Superior temporal gyrus (tissue), 1 donor: Measurements from ENCODE around the gene ITGB1BP2.
A peak's percentile ranks its signal among the peaks of the same experiment; 100 is the strongest.
"Not testable (repeated sequence)": the region's sequence is repeated elsewhere in the genome, so short reads cannot be mapped to it uniquely, and the experiment has no call there.

Experiments
- DNase-seq: peaks from one replicate; pipeline ENCODE4 v3.0.0-alpha.2; 2016; ENCODE audit errors: extremely low spot score

ITGB1BP2 gene

DNA sequence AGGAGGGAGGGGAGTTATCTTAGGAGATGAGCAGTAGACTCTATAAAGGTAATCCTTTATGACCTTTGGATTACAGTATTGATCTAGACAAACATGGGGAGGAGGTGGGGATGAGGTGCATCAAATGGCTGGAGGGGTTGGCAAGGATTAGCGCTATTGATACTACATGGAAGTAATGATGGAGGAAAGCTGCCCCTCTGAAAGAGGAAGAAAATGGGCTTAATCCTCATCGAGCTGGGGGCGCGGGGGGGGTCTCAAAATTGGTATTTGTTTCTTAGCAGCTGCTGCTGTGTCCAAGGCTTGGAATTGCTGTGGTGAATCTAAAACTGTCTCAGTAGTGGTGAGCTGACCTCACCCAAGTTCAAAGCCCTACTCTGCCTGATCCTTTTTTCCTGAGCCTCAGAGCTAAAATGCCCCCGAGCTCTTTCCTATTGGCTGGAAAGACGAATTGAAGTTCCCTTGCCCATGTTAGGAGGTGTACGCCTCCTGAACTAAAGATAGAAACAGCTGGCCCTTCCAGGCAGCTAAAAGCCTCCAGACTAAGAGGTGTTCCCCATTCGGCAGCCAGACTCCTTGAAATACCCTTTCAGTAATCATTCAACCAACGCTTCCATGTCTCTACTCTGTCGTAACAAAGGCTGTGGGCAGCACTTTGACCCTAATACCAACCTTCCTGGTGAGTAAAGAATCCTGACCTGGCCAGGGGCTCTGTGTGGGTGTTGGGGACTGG, at the start of gene ITGB1BP2:
TSS of gene ITGB1BP2 (plus strand) at position 556 of the 730 bp plus-strand sequence. CDS start at position 613, 57 bp downstream.
- DNase-seq, result no peak

DNA sequence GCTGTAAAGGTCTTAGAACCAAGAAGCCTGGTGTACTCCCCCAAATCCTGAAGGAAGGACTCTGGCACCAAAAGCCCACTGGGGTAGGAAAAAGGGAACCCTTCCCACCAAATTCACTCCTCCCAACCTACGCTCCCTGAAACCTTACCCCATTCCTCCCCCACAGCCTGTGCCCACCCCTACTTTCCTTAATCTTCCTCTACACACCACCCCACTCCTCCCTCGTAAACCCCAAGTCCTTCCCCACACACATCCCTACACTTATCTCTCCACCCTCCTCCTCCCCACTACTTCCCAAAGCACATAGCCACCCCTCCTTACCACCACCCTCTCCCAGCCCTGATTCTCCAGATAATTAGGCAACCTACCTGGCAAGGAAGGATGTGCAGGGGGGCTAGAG, 49.3 kb upstream of the ITGB1BP2 start:
- DNase-seq, result no peak

DNA sequence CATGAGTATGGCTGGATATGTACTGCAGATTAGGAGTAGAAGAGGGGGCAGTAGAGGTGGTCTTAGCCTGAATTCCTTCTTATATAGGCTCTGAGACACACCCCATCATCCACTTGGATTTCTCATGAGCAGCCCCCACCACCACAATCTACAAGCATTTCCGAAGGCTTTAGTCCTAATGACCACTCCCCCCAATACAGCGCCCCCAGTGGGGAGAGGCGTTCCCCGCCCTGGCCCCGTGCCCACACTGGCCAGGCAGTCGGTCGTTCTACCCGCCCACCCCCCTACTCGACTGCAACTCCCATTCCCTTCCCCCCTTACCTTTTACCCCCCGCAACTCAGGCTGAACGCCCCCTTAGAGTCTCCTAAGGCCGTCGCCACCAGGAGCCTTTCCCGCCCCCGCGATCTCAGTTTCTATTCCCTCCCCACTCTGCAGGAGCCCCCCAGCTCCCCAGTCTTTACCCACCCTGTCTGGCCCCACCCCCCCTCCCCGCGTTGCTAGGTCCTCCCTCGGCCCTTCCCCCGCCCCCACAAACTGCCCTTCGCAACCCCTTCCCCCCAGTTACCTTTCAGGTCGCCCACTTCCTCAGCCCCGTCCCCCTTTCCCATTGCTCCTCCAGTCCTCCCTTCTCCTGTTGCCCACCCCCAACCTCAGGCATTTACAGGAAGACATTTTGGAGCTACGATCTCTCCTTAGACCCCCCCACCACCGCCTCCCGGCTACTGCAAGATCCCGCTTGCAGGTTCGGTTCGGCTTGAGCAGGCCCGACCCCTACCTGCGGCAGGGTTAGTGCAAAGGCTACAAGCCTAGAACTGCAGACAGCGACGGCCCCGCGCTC, 48.1 kb upstream of the ITGB1BP2 start:
- DNase-seq, result peak; percentile 13

DNA sequence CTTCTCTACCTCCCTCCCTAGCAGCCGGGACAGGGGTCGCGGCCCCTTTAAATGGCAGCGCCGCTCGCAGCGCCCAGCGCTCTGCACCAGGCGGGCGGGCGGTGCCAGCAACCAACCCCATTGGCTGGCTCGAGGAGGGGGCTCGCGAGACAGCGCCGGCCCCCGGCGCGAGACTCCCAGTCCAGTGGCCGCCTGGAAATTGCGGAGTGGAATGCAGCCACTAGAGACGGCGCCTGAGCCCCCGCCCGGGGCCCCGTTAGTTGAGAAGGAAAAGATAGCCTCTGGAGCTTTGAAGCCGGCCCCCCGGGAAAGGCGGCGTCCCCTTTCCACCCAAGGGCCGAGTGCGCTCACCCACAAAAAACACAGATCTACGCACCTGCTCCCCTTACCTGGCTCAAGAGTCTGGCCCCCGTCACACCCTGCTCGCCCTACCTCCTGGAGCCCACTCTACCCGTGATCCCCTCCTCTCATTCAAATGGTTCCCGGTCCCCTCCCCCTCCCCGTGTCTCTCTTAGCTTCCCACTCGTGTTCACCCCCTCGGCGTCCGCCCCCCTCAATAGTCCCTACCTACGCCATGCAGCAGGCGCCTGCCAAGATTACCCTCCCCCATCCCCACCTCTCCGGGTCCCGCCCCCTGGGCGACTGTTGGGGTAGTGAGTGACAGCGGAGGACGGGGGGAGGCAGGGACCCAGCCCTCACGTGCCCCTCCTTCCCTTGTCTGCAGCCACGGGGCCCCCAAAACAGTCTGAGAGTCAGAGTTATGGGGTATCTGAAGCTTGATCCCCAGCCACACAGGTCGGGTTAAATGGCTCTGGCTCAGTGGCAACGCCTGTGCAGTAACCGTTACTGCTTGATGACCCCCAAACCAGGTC, 47.2 kb upstream of the ITGB1BP2 start, which contains the start of gene ZMYM3:
TSS of gene ZMYM3 (minus strand) at position 49 of the 872 bp plus-strand sequence. CDS start 885 bp downstream, outside the sequence.
- peak; percentile 77 for DNase-seq

DNA sequence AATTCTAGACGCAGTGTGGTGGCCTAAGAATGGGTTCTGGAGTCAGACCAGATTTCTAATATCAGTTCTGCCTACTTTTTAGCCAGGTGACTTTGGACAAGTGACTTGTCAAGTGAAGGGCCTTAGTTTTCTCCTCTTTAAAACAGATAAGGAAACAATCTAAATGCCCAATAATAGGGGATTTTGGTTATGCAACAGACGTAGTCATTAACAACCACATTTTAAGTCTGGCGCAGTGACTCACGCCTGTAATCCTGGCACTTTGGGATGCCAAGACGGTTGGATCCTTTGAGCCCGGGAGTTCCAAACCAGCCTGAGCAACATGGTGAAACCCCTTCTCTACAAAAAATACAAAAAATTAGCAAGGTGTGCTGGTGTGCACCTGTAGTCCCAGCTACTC, 45.5 kb upstream of the ITGB1BP2 start:
- no peak for DNase-seq

DNA sequence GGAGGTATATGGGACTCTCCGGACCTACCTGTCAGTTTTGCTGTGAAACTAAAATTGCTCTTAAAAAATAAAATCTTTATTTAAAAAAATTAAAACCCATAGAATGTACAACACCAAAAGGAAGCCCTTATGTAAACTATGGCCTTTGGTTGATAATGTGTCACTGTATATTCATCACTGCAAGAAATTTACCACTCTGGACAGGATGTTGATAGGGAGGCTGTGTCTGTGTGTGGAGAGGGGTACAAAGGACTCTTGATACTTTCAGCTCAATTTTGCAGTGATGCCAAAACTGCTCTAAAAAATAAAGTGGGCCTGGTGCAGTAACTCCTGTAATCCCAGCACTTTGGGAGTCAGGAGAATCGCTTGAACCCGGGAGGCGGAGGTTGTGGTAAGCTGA, 44.7 kb upstream of the ITGB1BP2 start:
- DNase-seq, result no peak

DNA sequence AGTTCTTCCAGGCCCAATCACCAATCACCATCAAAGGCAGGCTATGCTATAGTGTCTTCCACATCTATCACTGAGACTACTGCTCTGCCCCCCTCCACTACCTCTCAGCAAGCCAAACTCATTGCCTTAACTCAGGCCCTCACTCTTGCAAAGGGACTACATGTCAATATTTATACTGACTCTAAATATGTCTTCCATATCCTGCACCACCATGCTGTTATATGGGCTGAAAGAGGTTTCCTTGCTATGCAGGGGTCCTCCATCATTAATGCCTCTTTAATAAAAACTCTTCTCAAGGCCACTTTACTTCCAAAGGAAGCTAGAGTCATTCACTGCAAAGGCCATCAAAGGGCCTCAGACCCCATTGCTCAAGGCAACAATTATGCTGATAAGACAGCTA, 32.9 kb upstream of the ITGB1BP2 start:
- DNase-seq, result not testable (repeated sequence)

DNA sequence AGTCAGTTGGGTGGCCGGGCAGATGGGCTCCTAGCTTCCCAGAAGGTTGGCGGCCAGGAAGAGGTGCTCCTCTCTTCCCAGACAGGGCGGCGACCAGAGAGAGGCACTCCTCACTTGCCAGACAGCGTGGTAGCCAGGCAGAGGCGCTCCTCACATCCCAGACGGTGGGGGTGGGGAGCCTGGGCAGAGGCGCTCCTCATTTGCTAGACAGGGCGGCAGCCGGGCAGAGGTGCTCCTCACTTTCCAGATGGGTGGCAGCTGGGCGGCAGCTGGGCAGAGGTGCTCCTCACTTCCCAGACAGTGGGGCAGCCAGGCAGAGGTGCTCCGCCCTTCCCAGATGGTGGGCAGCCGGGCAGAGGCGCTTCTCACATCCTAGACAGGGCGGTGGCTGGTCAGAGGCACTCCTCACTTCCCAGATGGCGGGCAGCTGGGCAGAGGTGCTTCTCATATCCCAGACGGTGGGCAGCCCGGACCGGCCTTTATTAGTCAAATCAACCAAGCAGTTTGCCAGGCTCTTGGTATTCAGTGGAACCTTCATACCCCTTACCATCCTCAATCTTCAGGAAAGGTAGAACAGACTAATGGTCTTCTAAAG, 31.7 kb upstream of the ITGB1BP2 start:
- DNase-seq, result no peak

DNA sequence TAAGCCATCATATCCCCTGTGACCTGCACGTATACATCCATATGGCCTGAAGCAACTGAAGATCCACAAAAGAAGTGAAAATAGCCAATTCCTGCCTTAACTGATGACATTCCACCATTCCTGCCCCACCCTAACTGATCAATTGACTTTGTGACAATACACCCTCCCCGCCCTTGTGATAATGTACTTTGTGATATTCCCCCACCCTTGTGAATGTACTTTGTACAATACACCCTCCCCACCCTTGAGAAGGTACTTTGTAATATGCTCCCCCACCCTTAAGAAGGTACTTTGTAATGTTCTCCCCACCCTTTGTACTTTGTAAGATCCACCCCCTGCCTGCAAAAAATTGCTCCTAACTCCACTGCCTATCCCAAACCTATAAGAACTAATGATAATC, 29.2 kb upstream of the ITGB1BP2 start:
- DNase-seq, result not testable (repeated sequence)

DNA sequence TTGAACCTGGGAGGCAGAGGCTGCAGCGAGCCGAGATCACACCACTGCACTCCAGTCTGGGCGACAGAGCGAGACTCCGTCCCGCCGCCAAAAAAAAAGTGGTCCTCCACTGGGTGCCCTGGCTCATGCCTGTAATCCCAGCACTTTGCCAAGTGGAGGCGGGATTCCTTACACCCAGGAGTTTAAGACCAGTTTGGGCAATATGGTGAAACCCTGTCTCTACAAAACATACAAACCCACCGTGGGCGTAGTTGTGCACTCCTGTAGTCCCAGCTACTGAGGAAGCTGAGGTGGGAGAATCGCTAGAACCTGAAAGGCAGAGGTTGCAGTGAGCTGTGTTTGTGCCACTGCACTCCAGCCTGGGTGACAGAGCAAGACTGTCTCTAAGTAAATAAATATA, 20.2 kb upstream of the ITGB1BP2 start:
- not testable (repeated sequence) for DNase-seq

DNA sequence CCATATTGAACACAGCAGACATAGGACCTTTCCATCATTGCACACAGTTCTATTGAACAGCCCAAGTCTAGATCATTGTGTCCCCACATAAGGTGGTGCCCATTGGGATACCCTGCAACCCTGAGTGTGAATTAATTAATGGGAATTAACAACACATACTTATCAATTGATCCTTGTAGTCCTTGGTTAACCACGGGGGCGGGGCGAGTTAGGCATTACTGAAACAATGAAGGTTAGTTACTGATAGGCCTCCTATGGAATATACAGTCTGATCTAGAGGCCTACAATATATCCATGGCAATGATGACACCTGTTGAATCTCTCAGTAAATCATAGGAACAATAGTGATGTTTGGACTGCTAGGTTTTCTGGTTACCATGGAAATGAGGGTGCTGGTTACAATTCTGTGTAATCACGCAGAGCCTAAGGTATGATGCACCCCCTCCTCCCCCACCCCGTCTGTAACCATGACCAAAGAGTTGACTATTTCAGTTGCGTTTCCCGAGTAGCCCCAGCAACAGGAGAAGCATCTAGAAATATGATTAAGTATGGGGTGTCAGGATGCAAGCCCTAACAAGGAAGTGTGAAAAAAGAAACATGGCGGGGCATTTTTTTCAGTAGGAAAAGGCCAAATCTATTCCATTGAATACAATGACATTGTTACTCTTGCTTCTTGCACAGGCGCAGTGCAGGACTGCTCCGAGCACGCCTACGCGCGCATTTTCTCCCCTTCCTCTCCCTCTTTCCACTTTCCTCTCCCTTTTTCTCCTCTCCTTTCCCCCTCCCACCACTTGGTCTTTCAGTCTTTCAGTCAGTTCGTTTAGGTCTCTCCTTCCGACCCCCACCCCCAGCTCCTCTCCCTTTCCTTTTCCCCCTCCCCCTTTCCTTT, 18.8 kb upstream of the ITGB1BP2 start:
- DNase-seq, result no peak

DNA sequence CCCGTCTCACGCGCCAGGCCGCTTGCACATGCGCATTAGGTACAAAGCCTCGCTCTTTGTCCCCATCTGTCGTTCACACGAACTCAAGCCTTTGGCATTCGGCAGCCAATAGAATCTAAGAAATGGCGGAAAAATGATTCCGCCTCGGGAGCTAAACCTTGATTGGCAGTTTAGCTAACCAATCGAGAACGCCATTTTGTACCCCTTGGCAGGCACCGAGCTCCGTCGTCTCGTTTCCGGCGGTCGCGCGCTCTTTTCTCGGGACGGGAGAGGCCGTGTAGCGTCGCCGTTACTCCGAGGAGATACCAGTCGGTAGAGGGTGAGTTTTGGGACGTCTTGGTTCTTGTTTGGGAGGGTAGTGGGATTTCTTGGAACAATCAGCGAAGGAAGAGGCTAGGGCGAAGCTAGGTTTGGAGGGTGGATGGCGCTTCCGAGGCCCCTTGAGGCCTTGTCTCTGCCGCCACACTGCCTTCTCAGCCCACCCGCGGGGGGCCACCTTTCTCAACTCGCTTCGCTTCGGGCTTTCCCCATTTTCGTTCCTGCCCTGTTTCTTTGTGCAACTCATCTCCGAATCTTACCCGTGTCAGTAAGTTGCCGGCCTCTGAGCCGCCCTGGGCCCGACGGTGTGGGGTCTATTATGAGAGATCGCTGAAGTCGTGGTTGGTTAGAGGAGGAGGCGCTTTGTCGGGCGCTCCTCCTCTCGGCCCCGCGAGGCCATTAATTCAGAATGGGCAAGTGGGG, 18.0 kb upstream of the ITGB1BP2 start, which contains the start of gene NONO:
TSS of gene NONO (plus strand) at position 233 of the 741 bp plus-strand sequence. CDS start 7,003 bp downstream, outside the sequence.
- peak; percentile 99 for DNase-seq

DNA sequence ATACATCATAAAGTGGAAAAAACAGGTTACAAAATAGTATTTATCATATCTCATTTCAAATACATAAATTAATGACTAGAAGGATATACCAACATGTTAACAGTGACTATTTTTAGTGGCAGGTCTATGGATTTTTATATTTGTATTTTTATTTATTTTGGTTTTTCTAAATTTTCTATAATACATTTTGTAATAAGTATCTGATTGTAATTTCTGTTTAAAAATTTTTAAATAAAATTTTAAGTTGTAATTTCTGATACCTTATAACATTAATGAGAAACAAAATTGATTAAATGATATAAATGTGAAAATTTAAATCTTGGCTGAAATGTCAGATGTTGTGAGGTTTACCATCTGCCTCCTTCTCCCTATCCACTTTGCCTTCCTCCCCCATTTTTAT, 15.6 kb upstream of the ITGB1BP2 start:
- DNase-seq, result no peak

DNA sequence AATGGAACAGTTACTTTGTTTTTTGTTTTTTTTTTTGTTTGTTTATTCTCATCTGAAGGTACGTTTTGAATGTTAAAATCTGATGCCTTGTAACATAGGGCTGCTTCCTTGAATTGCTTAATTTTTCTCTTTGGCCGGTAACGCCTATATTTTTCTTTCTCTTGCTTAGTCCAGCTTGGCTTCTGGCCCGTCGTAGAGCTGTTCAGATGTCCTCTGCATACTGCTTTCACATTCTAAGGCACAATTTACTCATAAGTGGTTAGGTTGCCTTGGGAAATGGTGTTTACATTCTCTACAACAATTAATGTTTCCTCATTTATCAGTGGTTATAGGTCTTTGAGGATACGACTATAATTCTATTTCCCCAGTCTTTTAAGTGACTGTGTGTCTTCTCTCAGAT, 10.2 kb upstream of the ITGB1BP2 start:
- DNase-seq, result no peak

DNA sequence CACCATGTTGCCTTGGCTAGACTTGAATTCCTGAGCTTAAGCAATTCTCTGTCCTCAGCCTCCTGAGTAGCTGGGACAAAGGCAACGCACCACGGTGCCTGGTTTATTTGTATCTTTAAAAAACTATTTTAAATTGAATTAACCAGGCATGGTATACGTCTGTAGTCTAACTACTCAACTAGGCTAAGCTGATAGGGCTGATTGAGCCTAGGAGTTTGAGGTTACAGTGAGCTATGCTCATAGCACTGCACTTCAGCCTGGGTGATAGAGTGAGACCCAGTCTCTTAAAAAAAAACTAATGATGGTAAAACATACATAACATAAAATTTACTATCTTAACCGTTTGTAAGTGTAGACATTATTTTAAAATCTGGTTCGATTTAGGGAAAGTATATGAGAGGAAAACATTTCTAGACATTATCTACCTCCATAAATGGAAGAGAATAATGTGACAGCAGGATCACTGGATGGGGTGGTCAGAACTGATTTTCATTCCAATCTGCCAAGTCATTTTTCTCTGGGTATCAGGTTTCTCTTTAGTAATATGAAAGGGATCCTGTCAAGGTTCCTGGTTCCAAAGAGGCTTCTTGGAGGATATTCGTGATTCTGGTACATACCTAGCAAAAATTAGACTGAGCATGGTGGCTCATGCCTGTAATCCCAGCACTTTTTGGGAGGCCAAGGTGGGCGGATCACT, 8.7 kb upstream of the ITGB1BP2 start:
- DNase-seq, result no peak

DNA sequence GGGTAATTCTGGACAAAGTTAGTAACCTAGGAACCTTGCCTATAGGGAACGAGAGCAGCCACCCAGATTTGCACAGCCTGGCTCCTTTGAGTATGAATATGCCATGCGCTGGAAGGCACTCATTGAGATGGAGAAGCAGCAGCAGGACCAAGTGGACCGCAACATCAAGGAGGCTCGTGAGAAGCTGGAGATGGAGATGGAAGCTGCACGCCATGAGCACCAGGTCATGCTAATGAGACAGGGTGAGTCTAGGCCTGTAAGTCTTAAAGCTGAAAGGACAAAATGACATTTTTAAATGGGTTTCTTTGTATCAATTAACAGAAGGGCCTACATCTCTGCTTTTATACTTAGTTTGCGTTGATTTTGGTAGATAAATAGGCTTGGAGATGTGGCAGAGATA, 4.7 kb upstream of the ITGB1BP2 start:
- DNase-seq, result no peak

DNA sequence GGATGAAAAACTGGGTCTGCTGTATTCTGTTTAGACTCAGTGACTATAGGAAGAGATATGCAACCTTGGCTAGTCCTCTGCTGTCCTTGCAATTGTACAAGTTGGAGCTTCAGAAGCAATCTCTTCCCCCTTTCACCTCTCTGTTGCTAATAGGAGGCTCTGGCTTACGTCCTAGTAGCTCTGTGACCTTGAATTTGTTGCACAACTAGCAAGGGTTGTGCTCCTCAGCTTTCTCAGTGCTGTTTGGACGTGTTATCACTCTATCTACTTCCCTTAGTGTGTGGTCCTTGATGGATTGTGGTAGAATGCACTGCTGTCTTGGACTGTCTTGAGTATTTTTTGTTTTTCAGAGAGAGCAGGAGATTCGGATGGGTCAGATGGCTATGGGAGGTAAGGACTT, 3.4 kb upstream of the ITGB1BP2 start:
- no peak for DNase-seq

DNA sequence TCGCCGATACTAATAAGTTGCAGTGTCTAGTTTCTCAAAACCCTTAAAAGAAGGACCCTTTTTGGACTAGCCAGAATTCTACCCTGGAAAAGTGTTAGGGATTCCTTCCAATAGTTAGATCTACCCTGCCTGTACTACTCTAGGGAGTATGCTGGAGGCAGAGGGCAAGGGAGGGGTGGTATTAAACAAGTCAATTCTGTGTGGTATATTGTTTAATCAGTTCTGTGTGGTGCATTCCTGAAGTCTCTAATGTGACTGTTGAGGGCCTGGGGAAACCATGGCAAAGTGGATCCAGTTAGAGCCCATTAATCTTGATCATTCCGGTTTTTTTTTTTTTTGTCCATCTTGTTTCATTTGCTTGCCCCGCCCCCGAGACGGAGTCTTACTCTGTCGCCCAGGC, 1.5 kb upstream of the ITGB1BP2 start:
- not testable (repeated sequence) for DNase-seq

DNA sequence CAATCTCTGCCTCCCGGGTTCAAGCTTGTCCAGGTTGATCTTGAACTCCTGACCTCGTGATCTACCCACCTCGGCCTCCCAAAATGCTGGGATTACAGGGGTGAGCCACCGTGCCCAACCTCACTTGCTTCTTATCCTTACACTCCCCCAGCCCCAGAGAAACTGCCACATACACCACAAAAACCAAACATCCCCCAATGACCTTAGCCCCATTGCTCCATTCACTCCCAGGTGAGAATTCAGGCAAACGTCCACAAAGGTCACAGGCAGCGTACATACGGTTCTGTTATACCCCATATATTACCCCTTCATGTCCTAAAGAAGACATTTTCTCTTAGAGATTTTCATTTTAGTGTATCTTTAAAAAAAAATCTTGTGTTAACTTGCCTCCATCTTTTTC, 1.1 kb upstream of the ITGB1BP2 start:
- DNase-seq, result not testable (repeated sequence)
